KOPT-K1 (cell line): ENCODE data around the gene STAG1.
A peak's percentile ranks its signal among the peaks of the same experiment; 100 is the strongest.
"Not testable (repeated sequence)": the region's sequence is repeated elsewhere in the genome, so short reads cannot be mapped to it uniquely, and the experiment has no call there.

ENCODE experiments used
- H3K27ac ChIP-seq: fragments of 200-600 bp; sonication (generic); 2 replicates; pipeline ENCODE4 v1.5.1; 2016; ENCODE audit warnings: antibody characterized with exemption, mild to moderate bottlenecking, low read depth, low read length; ENCODE audit not compliant: poor library complexity, severe bottlenecking
- H3K36me3 ChIP-seq: fragments of 200-600 bp; sonication (generic); 2 replicates; pipeline ENCODE4 v1.5.1; 2017; ENCODE audit warnings: antibody characterized with exemption, mild to moderate bottlenecking, low read length, moderate library complexity; ENCODE audit not compliant: insufficient read depth
- H3K9me3 ChIP-seq: fragments of 200-600 bp; sonication (generic); 2 replicates; pipeline ENCODE4 v1.5.1; 2017; ENCODE audit warnings: antibody characterized with exemption, low read length, mild to moderate bottlenecking; ENCODE audit not compliant: insufficient read depth, poor library complexity, severe bottlenecking

The STAG1 gene

GRCh38 chr3:136752422-136753325 is 496 bp upstream of the STAG1 start:
- peak overlapping the region; percentile 96 for H3K27ac ChIP-seq
- H3K36me3 ChIP-seq = no peaks in the 10 kb centered on the region
- H3K9me3 ChIP-seq = no peaks in the 10 kb centered on the region

- H3K9me3 ChIP-seq = no peaks in the 10 kb centered on the region
- peak overlapping the region; percentile 96 for H3K27ac ChIP-seq
- H3K36me3 ChIP-seq = no peaks in the 10 kb centered on the region
Observed at GRCh38 chr3:136751316-136752171, 634 bp downstream of the STAG1 start.

- Histone ChIP-seq H3K9me3 (no peaks in the 10 kb centered on the region), H3K27ac (peak overlapping the region; percentile 96), H3K36me3 (no peaks in the 10 kb centered on the region)
Observed at GRCh38 chr3:136750897-136751315, 1.3 kb downstream of the STAG1 start.

- H3K27ac ChIP-seq = peak overlapping the region; percentile 96
- H3K36me3 ChIP-seq = no peaks in the 10 kb centered on the region
- H3K9me3 ChIP-seq = no peaks in the 10 kb centered on the region
Observed at GRCh38 chr3:136750209-136750896, 1.8 kb downstream of the STAG1 start.

- H3K9me3 ChIP-seq, H3K36me3 ChIP-seq: not testable (repeated sequence)
- H3K27ac ChIP-seq = peak overlapping the region; percentile 96
Observed at GRCh38 chr3:136749602-136750001, 2.6 kb downstream of the STAG1 start.

- Histone ChIP-seq H3K27ac (peak overlapping the region; percentile 96), H3K9me3 (peaks cover 7% of the 10 kb centered on the region), H3K36me3 (peaks cover 10% of the 10 kb centered on the region)
Observed at GRCh38 chr3:136749091-136749490, 3.1 kb downstream of the STAG1 start.

GRCh38 chr3:136745916-136746315 is 6.3 kb downstream of the STAG1 start:
- peaks cover 17% of the 10 kb centered on the region for H3K36me3 ChIP-seq
- H3K27ac ChIP-seq = no peak overlapping the region
- H3K9me3 ChIP-seq = peaks cover 21% of the 10 kb centered on the region

- peaks cover 21% of the 10 kb centered on the region for H3K36me3 ChIP-seq
- no peak overlapping the region for H3K27ac ChIP-seq
- peaks cover 21% of the 10 kb centered on the region for H3K9me3 ChIP-seq
Observed at GRCh38 chr3:136741063-136741462, 11.1 kb downstream of the STAG1 start.

GRCh38 chr3:136740351-136740958 is 11.7 kb downstream of the STAG1 start:
- peaks cover 25% of the 10 kb centered on the region for H3K36me3 ChIP-seq
- H3K27ac ChIP-seq = no peak overlapping the region

GRCh38 chr3:136736950-136737349 is 15.2 kb downstream of the STAG1 start:
- H3K9me3 ChIP-seq, H3K27ac ChIP-seq, H3K36me3 ChIP-seq: not testable (repeated sequence)

More at GRCh38 chr3:136740351-136740958, 11.7 kb downstream of the STAG1 start:
- peaks cover 21% of the 10 kb centered on the region for H3K9me3 ChIP-seq

GRCh38 chr3:136735103-136735502 is 17.1 kb downstream of the STAG1 start:
- H3K9me3 ChIP-seq = no peaks in the 10 kb centered on the region
- no peak overlapping the region for H3K27ac ChIP-seq
- H3K36me3 ChIP-seq = 0 out of 2 replicates have a peak, but pooled peaks cover 8% of the 10 kb centered on the region

- H3K9me3 ChIP-seq = no peaks in the 10 kb centered on the region
- H3K27ac ChIP-seq = no peak overlapping the region
- H3K36me3 ChIP-seq = 0 out of 2 replicates have a peak, but pooled peaks cover 8% of the 10 kb centered on the region
Observed at GRCh38 chr3:136734382-136735070, 17.7 kb downstream of the STAG1 start.

GRCh38 chr3:136733317-136733833 is 18.8 kb downstream of the STAG1 start:
- Histone ChIP-seq H3K27ac (no peak overlapping the region), H3K36me3 (0 out of 2 replicates have a peak, but pooled peaks cover 8% of the 10 kb centered on the region), H3K9me3 (no peaks in the 10 kb centered on the region)
